OCI-LY1 (cell line): Measurements from ENCODE around the gene PRPS1.

ENCODE experiments used
- EZH2 ChIP-seq: fragments of 200-600 bp; sonication (generic), shearing (Covaris generic); IDR thresholded peaks from 2 replicates; pipeline ENCODE4 v1.8.0; 2017; ENCODE audit warnings: borderline replicate concordance, mixed run types, mild to moderate bottlenecking, antibody characterized with exemption, low read length, moderate library complexity, mixed read lengths
- TF ChIP-seq, protein P1 (sequence below): fragments of 200-600 bp; sonication (generic), shearing (Covaris generic); IDR thresholded peaks from 2 replicates; pipeline ENCODE4 v1.5.1; 2017; ENCODE audit warnings: mild to moderate bottlenecking, antibody characterized with exemption, low read length, moderate library complexity, mixed read lengths

DNA sequence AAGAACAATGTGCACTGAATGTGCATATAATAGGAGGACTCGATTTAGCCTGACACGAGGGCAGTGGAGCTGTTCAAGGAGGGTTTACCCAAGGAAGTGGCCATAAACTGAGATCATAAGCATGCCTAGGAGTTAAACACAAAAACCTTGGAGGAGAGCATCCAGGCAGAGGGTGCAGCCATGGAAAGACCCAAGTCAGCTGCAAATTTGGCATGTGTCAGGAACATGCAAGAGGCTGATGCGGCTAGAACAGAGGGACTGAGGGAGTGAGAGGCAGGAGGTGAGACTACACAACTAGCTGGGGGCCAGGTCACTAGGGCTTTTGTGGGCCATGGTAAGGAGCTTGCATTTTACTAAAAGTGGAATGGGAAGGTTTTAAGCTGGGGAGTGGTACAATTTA is 55.6 kb downstream of the PRPS1 start:
- TF ChIP-seq, protein P1, sequence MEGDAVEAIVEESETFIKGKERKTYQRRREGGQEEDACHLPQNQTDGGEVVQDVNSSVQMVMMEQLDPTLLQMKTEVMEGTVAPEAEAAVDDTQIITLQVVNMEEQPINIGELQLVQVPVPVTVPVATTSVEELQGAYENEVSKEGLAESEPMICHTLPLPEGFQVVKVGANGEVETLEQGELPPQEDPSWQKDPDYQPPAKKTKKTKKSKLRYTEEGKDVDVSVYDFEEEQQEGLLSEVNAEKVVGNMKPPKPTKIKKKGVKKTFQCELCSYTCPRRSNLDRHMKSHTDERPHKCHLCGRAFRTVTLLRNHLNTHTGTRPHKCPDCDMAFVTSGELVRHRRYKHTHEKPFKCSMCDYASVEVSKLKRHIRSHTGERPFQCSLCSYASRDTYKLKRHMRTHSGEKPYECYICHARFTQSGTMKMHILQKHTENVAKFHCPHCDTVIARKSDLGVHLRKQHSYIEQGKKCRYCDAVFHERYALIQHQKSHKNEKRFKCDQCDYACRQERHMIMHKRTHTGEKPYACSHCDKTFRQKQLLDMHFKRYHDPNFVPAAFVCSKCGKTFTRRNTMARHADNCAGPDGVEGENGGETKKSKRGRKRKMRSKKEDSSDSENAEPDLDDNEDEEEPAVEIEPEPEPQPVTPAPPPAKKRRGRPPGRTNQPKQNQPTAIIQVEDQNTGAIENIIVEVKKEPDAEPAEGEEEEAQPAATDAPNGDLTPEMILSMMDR: no peak
- no peak for TF ChIP-seq EZH2
